H1 (cell line): ENCODE measurements around the gene FOXN3. TPM values are rescaled to one million over a fixed set of nuclear protein-coding genes. Genes with fewer than 3 reads are reported as not detected.
A peak's percentile ranks its signal among the peaks of the same experiment; 100 is the strongest.

Source experiments
- CTCF ChIA-PET: fragments of 300-600 bp; sonication (Branson Sonifier 250); formaldehyde crosslinking; loops from one replicate; lab custom pipeline; 2021; ENCODE audit not compliant: partially characterized antibody; lab: Charles Lee
- POLR2A ChIA-PET: fragments of 300-600 bp; sonication (Branson Sonifier 250); formaldehyde crosslinking; loops from one replicate; lab custom pipeline; 2021; ENCODE audit warnings: inconsistent platforms; ENCODE audit not compliant: partially characterized antibody; lab: Charles Lee
- DNase-seq, 2 experiments: peaks; one replicate each; pipeline versions ENCODE4 v3.0.0 to v3.0.0-alpha.2; 2010 to 2022; ENCODE audit warnings: low spot score in 2 of 2, low read depth in 1 of 2, mixed read lengths in 1 of 2
- FAIRE-seq: peaks from 2 replicates; lab custom pipeline; 2011; peaks lifted over from hg19 to GRCh38; lab: Jason Lieb, UNC
- H2AFZ ChIP-seq: 2 replicates; pipeline ENCODE4 v1.8.1; 2012; ENCODE audit warnings: low read length, inconsistent platforms
- H2AK5ac ChIP-seq: 2 replicates; pipeline ENCODE4 v1.6.1; 2013; ENCODE audit warnings: low read depth, low read length
- H2BK120ac ChIP-seq: replicated peaks from 2 replicates; pipeline ENCODE3; 2013; ENCODE audit warnings: low read depth, low read length, inconsistent platforms
- H2BK12ac ChIP-seq: 2 replicates; pipeline ENCODE4 v1.6.1; 2013; ENCODE audit warnings: low read depth, low read length
- H2BK15ac ChIP-seq: 2 replicates; pipeline ENCODE4 v1.6.1; 2013; ENCODE audit warnings: low read length
- H2BK20ac ChIP-seq: 2 replicates; pipeline ENCODE4 v1.6.1; 2013; ENCODE audit warnings: low read length
- H2BK5ac ChIP-seq: 2 replicates; pipeline ENCODE4 v1.6.1; 2013; ENCODE audit warnings: low read depth, low read length
- H3K14ac ChIP-seq: 2 replicates; pipeline ENCODE4 v1.6.1; 2013; ENCODE audit warnings: inconsistent platforms; ENCODE audit not compliant: insufficient read length
- H3K18ac ChIP-seq: 2 replicates; pipeline ENCODE4 v1.6.1; 2013; ENCODE audit warnings: low read length; ENCODE audit errors: extremely low read depth
- H3K23ac ChIP-seq: 2 replicates; pipeline ENCODE4 v1.6.1; 2013; ENCODE audit warnings: inconsistent platforms; ENCODE audit not compliant: insufficient read length
- H3K23me2 ChIP-seq: 2 replicates; pipeline ENCODE4 v1.6.1; 2013; ENCODE audit warnings: low read depth, low read length
- H3K27ac ChIP-seq: 2 replicates; pipeline ENCODE4 v1.6.1; 2011; ENCODE audit warnings: low read depth, low read length, inconsistent platforms
- H3K27me3 ChIP-seq, 4 experiments: replicated peaks in 1 of 4; 1 replicate in 1 of 4; 2 replicates in 3 of 4; pipeline versions ENCODE4 v1.6.1 to v1.8.1; 2011 to 2013; ENCODE audit warnings: low read length in 3 of 4, mild to moderate bottlenecking in 3 of 4, inconsistent platforms in 2 of 4, mixed read lengths in 2 of 4, moderate library complexity in 1 of 4; ENCODE audit not compliant: control insufficient read depth in 3 of 4, insufficient read depth in 3 of 4; ENCODE audit errors: extremely low read depth in 1 of 4
- H3K36me3 ChIP-seq, 4 experiments: 2 replicates each; pipeline versions ENCODE4 v1.6.1 to v1.8.1; 2011 to 2013; ENCODE audit warnings: mild to moderate bottlenecking in 4 of 4, low read length in 3 of 4, moderate library complexity in 2 of 4, control low read depth in 1 of 4, inconsistent platforms in 1 of 4; ENCODE audit not compliant: insufficient read depth in 4 of 4, control insufficient read depth in 2 of 4
- H3K4ac ChIP-seq: replicated peaks from 2 replicates; pipeline ENCODE3; 2013; ENCODE audit warnings: low read length, low read depth, mixed read lengths, inconsistent platforms; ENCODE audit not compliant: insufficient read length
- H3K4me1 ChIP-seq, 4 experiments: replicated peaks in 1 of 4; 1 replicate in 1 of 4; 2 replicates in 3 of 4; pipeline versions ENCODE4 v1.6.1 to v1.8.1; 2011 to 2013; ENCODE audit warnings: low read length in 3 of 4, inconsistent platforms in 2 of 4, mixed read lengths in 1 of 4; ENCODE audit not compliant: insufficient read depth in 4 of 4, control insufficient read depth in 3 of 4
- H3K4me2 ChIP-seq, 2 experiments: 2 replicates each; pipeline versions ENCODE4 v1.6.1 to v1.8.1; 2011 to 2013; ENCODE audit warnings: low read depth in 2 of 2, low read length in 2 of 2, control low read depth in 1 of 2, inconsistent platforms in 1 of 2, mild to moderate bottlenecking in 1 of 2; ENCODE audit not compliant: insufficient read depth in 1 of 2
- H3K4me3 ChIP-seq, 4 experiments: fragments of 200-600, 300-600 bp in 1 of 4; sonication (generic), shearing (Covaris generic), sonication (Bioruptor Twin) in 1 of 4; 2 replicates each; pipeline versions ENCODE4 v1.5.1 to v1.8.1; 2011 to 2016; ENCODE audit warnings: low read length in 4 of 4, low read depth in 3 of 4, control low read depth in 2 of 4, inconsistent platforms in 2 of 4, mild to moderate bottlenecking in 2 of 4, mixed read lengths in 1 of 4, moderate library complexity in 1 of 4; ENCODE audit not compliant: insufficient read depth in 2 of 4; ENCODE audit errors: extremely low read depth in 1 of 4
- H3K56ac ChIP-seq: replicated peaks from 2 replicates; pipeline ENCODE3; 2013; ENCODE audit warnings: low read depth, mild to moderate bottlenecking, mixed read lengths, low read length, inconsistent platforms; ENCODE audit not compliant: insufficient read length
- H3K79me1 ChIP-seq: 2 replicates; pipeline ENCODE4 v1.6.1; 2013; ENCODE audit warnings: low read depth, low read length, control low read depth
- H3K79me2 ChIP-seq, 2 experiments: 2 replicates each; pipeline versions ENCODE4 v1.6.1 to v1.8.1; 2012 to 2013; ENCODE audit warnings: low read length in 2 of 2, mild to moderate bottlenecking in 2 of 2, inconsistent platforms in 1 of 2; ENCODE audit not compliant: insufficient read depth in 2 of 2, control insufficient read depth in 1 of 2
- H3K9ac ChIP-seq, 4 experiments: replicated peaks in 1 of 4; 1 replicate in 1 of 4; 2 replicates in 3 of 4; pipeline versions ENCODE4 v1.6.1 to v1.8.1; 2011 to 2013; ENCODE audit warnings: low read depth in 3 of 4, low read length in 3 of 4, control low read depth in 2 of 4, mild to moderate bottlenecking in 2 of 4, moderate library complexity in 2 of 4, inconsistent platforms in 1 of 4; ENCODE audit errors: extremely low read depth in 1 of 4
- H3K9me3 ChIP-seq, 2 experiments: 2 replicates each; pipeline versions ENCODE4 v1.6.1 to v1.8.1; 2012 to 2013; ENCODE audit warnings: mild to moderate bottlenecking in 2 of 2, moderate library complexity in 2 of 2, control low read depth in 1 of 2, inconsistent platforms in 1 of 2, low read depth in 1 of 2, low read length in 1 of 2, mixed read lengths in 1 of 2; ENCODE audit not compliant: insufficient read depth in 2 of 2
- H4K20me1 ChIP-seq, 2 experiments: replicated peaks in 1 of 2; 2 replicates each; pipeline versions ENCODE3 to v1.8.1; 2011 to 2013; ENCODE audit warnings: inconsistent platforms in 2 of 2, low read length in 2 of 2, mild to moderate bottlenecking in 1 of 2; ENCODE audit not compliant: insufficient read depth in 2 of 2, control insufficient read depth in 1 of 2
- H4K5ac ChIP-seq: 2 replicates; pipeline ENCODE4 v1.6.1; 2013; ENCODE audit warnings: low read length, low read depth, mixed read lengths, inconsistent platforms; ENCODE audit not compliant: insufficient read length
- H4K8ac ChIP-seq: 2 replicates; pipeline ENCODE4 v1.8.0; 2013; ENCODE audit warnings: mild to moderate bottlenecking, moderate library complexity, low read length, inconsistent platforms; ENCODE audit not compliant: insufficient read depth; ENCODE audit errors: extremely low read depth
- H4K91ac ChIP-seq: replicated peaks from 2 replicates; pipeline ENCODE3; 2013; ENCODE audit warnings: low read length, mixed read lengths, inconsistent platforms; ENCODE audit not compliant: insufficient read length
- BRCA1 ChIP-seq: IDR thresholded peaks from 2 replicates; pipeline ENCODE4 v1.6.1; 2012; ENCODE audit warnings: low read depth, low read length, improper control_type of control experiment
- CBX5 ChIP-seq: fragments of 300-800, 300-1000 bp; sonication (generic); IDR thresholded peaks from 2 replicates; pipeline ENCODE4 v1.7.1; 2016; ENCODE audit warnings: antibody characterized with exemption, low read length, low read depth
- CREB1 ChIP-seq: IDR thresholded peaks from 2 replicates; pipeline ENCODE4 v1.6.1; 2012; ENCODE audit warnings: inconsistent platforms
- EGR1 ChIP-seq: IDR thresholded peaks from 2 replicates; pipeline ENCODE4 v1.6.1; 2011; ENCODE audit warnings: low read depth, low read length, borderline replicate concordance
- EP300 ChIP-seq, 2 experiments: IDR thresholded peaks; 1 replicate in 1 of 2; 2 replicates in 1 of 2; pipeline ENCODE4 v1.6.1; 2011 to 2012; ENCODE audit warnings: low read depth in 2 of 2, low read length in 2 of 2, mild to moderate bottlenecking in 2 of 2, borderline replicate concordance in 1 of 2, inconsistent platforms in 1 of 2, moderate library complexity in 1 of 2
- EZH2 ChIP-seq: fragments of 200-600 bp; sonication (generic); IDR thresholded peaks from 2 replicates; pipeline ENCODE4 v1.7.1; 2012; ENCODE audit warnings: low read depth, mild to moderate bottlenecking, moderate library complexity, low read length, inconsistent platforms; ENCODE audit not compliant: severe bottlenecking
- HDAC6 ChIP-seq: IDR thresholded peaks from one replicate; pipeline ENCODE4 v1.7.1; 2012; ENCODE audit warnings: low read depth, mild to moderate bottlenecking, inconsistent platforms, low read length, moderate library complexity
- KDM1A ChIP-seq: fragments of 200-600, 300-600 bp; sonication (generic); IDR thresholded peaks from 2 replicates; pipeline ENCODE4 v1.7.1; 2016; ENCODE audit warnings: mild to moderate bottlenecking, low read length, borderline replicate concordance
- RAD21 ChIP-seq, 2 experiments: IDR thresholded peaks in 1 of 2; conservative IDR thresholded peaks in 1 of 2; 2 replicates each; pipeline ENCODE4 v1.6.1; 2011; ENCODE audit warnings: low read depth in 2 of 2, low read length in 2 of 2, improper control_type of control experiment in 1 of 2, inconsistent platforms in 1 of 2, mild to moderate bottlenecking in 1 of 2, moderate library complexity in 1 of 2
- RFX5 ChIP-seq: IDR thresholded peaks from 2 replicates; pipeline ENCODE4 v1.6.1; 2011; ENCODE audit warnings: low read depth, low read length, improper control_type of control experiment, borderline replicate concordance
- SIN3A ChIP-seq, 2 experiments: IDR thresholded peaks in 1 of 2; conservative IDR thresholded peaks in 1 of 2; 2 replicates each; pipeline ENCODE4 v1.6.1; 2011 to 2012; ENCODE audit warnings: low read length in 2 of 2, improper control_type of control experiment in 1 of 2, low read depth in 1 of 2, mild to moderate bottlenecking in 1 of 2
- SUZ12 ChIP-seq: fragments of 200-600 bp; sonication (generic); IDR thresholded peaks from 2 replicates; pipeline ENCODE4 v1.6.1; 2012; ENCODE audit warnings: mild to moderate bottlenecking, inconsistent platforms, low read length, moderate library complexity, mixed read lengths
- WGBS, 2 experiments: shearing (Covaris generic) in 1 of 2; methylation state at CpG; one replicate each; pipeline versions ENCODE4 v1.1.6 to v1.1.7; 2013 to 2015; ENCODE audit warnings: low lambda C conversion rate in 2 of 2, mixed read lengths in 2 of 2, inconsistent platforms in 1 of 2, low coverage in 1 of 2, missing lambda C conversion rate in 1 of 2; ENCODE audit not compliant: insufficient replicate concordance in 2 of 2, insufficient coverage in 1 of 2, insufficient read length in 1 of 2; ENCODE audit errors: extremely low coverage in 1 of 2, missing lambda C conversion rate in 1 of 2; 5-methylcytosine and 5-hydroxymethylcytosine counted together
- polyA plus RNA-seq, 7 experiments: library from polyadenylated mRNA; depleted of rRNA in 3 of 7; stranded (reverse) in 5 of 7; unstranded in 2 of 7; fragments of >200 nt in 5 of 7; fragments of 200-250 nt in 2 of 7; gene quantifications; 1 replicate in 5 of 7; 2 replicates in 1 of 7; 4 replicates in 1 of 7; pipeline versions ENCODE4 v1.2.1 to v1.2.3, GENCODE V29; 2011 to 2013; ENCODE audit warnings: missing spikeins in 2 of 7, mixed read lengths in 2 of 7
- total RNA-seq: library from RNA; stranded (reverse); fragmentation: NEBNext Ultra II Directional; extraction: Animal tissue kit (Norgen Biotek cat#: 25700); gene quantifications from 2 replicates; pipeline ENCODE4 v1.2.1, GENCODE V29; 2021

Gene FOXN3
- total and polyA plus RNA-seq, 2 of the 8 experiments (the other 6 are each of a cell fraction or from before 2014, with no cell fraction given): 52.6 to 178 TPM

DNA sequence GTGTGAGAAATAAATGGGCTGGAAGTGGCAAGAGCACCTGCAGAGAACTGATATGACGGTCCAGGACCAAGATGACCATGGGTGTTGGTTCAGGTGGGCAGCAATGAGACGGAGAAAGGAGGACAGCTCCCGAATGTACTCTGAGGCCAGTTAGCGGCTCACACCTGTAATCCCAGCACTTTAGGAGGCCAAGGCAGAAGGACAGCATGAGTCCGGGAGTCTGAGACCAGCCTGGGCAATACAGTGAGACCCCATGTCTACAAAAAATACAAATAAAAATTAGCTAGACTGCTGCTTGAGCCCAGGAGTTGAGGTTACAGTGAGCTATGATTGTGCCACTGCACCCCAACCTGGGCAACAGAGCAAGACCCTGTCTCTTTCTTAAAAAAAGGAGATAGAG is 60.1 kb downstream of the FOXN3 start:
- no peaks in the 10 kb centered on the region for H3K9me3 ChIP-seq
- no peak overlapping the region for H2AK5ac ChIP-seq
- POLR2A ChIA-PET: interaction anchor here (1.0 to 1.2 kb wide), 2 partner anchors 14 to 64 kb away, joined by 4 read pairs; no protein-coding TSS in a partner anchor
- H3K4me3 ChIP-seq: no peak overlapping the region
- H3K36me3 ChIP-seq: peaks cover 0 to 4% (median 2%) of the 10 kb centered on the region in 4 experiments; a peak in 2 of 8 replicates
- no peak overlapping the region for H3K27ac ChIP-seq
- H3K56ac ChIP-seq: no peak overlapping the region
- H2BK120ac ChIP-seq: no peak overlapping the region
- H2BK5ac ChIP-seq: no peak overlapping the region
- CTCF ChIA-PET: interaction anchor here (1.0 kb wide), 2 partner anchors 12 to 108 kb away, joined by 3 read pairs; no protein-coding TSS in a partner anchor
- H3K18ac ChIP-seq: no peak overlapping the region
- H4K8ac ChIP-seq: no peak overlapping the region
- H3K4ac ChIP-seq: no peak overlapping the region
- DNase-seq: peak in 1 of 2 experiments; percentile 29
- no peak overlapping the region for H3K23ac ChIP-seq
- no peak overlapping the region for H2BK20ac ChIP-seq
- H2BK12ac ChIP-seq: no peak overlapping the region
- H3K14ac ChIP-seq: no peak overlapping the region
- no peak overlapping the region for H2AFZ ChIP-seq
- peaks cover 7 to 17% (median 8%) of the 10 kb centered on the region in 4 experiments for H3K4me1 ChIP-seq
- peaks cover 6% of the 10 kb centered on the region for H3K79me1 ChIP-seq
- no peak for FAIRE-seq
- H4K91ac ChIP-seq: no peak overlapping the region
- 92% methylated on average over 5 of the region's 5 CpGs; no CpG with 5 or more reads in 1 of the 2 experiments for WGBS, 2 experiments
- H2BK15ac ChIP-seq: no peak overlapping the region
- no peak overlapping the region for H4K5ac ChIP-seq
- no peak overlapping the region for H3K9ac ChIP-seq
- peaks cover 0 to 52% of the 10 kb centered on the region in 2 experiments; a peak in 2 of 4 replicates for H3K79me2 ChIP-seq
- H3K4me2 ChIP-seq: no peak overlapping the region
- H4K20me1 ChIP-seq: peaks cover 3 to 4% of the 10 kb centered on the region in 2 experiments
- no peaks in the 10 kb centered on the region for H3K27me3 ChIP-seq
- peaks cover 2% of the 10 kb centered on the region; the same call in 1 of the 2 replicates for H3K23me2 ChIP-seq
- no peak for TF ChIP-seq SIN3A (conservative IDR thresholded peaks at IDR 0.05 in 1 of 2, IDR thresholded peaks at IDR 0.05 in 1 of 2; ENCODE audit: low read depth in 1 of 2, low read length in 2 of 2)
- TF ChIP-seq RAD21 (IDR thresholded peaks at IDR 0.05 in 1 of 2, conservative IDR thresholded peaks at IDR 0.05 in 1 of 2; ENCODE audit: low read depth in 2 of 2, low read length in 2 of 2): no peak
- no peak for TF ChIP-seq RFX5
- TF ChIP-seq CBX5: no peak
- TF ChIP-seq HDAC6: no peak
- TF ChIP-seq EGR1: no peak
- no peak for TF ChIP-seq EZH2
- no peak for TF ChIP-seq BRCA1
- no peak for TF ChIP-seq KDM1A
- no peak for TF ChIP-seq CREB1
- no peak for TF ChIP-seq EP300 (IDR thresholded peaks at IDR 0.05; ENCODE audit: borderline replicate concordance in 1 of 2, low read depth in 2 of 2, low read length in 2 of 2)
- TF ChIP-seq SUZ12: no peak
